GM18511 (cell line): ENCODE measurements around the gene UQCR11.
"Not testable (repeated sequence)": the region's sequence is repeated elsewhere in the genome, so short reads cannot be mapped to it uniquely, and the experiment has no call there.

ENCODE experiments used
- ATAC-seq: cut with Tn5 transposase; IDR thresholded peaks from one replicate; pipeline ENCODE4 v1.9.1; 2021; ENCODE audit warnings: mild to moderate bottlenecking, moderate library complexity; ENCODE audit not compliant: unreplicated experiment

The UQCR11 gene

GRCh38 chr19:1605236-1606137 is at the start of gene UQCR11:
UQCR11 (minus strand) TSS chr19:1605462; CDS start chr19:1605409, 53 bp downstream.
- peak; percentile 81 for ATAC-seq

- ATAC-seq, result no peak
Measured at GRCh38 chr19:1654178-1654792, 49.0 kb upstream of the UQCR11 start.

GRCh38 chr19:1653300-1653628 is 48.0 kb upstream of the UQCR11 start:
- no peak for ATAC-seq

- ATAC-seq, result peak; percentile 72
Measured at GRCh38 chr19:1652471-1653299, 47.4 kb upstream of the UQCR11 start, which contains the start of gene TCF3. TCF3 (minus strand) TSS chr19:1652615; CDS start chr19:1650248, 2,367 bp downstream.

- no peak for ATAC-seq
Measured at GRCh38 chr19:1651568-1652291, 46.5 kb upstream of the UQCR11 start.

- no peak for ATAC-seq
Measured at GRCh38 chr19:1650650-1651567, 45.6 kb upstream of the UQCR11 start.

GRCh38 chr19:1649706-1650649 is 44.7 kb upstream of the UQCR11 start:
- ATAC-seq, result no peak

GRCh38 chr19:1648920-1649541 is 43.8 kb upstream of the UQCR11 start:
- peak; percentile 15 for ATAC-seq

- ATAC-seq, result peak; percentile 39
Measured at GRCh38 chr19:1648459-1648849, 43.2 kb upstream of the UQCR11 start.

GRCh38 chr19:1647501-1648458 is 42.5 kb upstream of the UQCR11 start:
- no peak for ATAC-seq

GRCh38 chr19:1646659-1647453 is 41.6 kb upstream of the UQCR11 start:
- no peak for ATAC-seq

GRCh38 chr19:1646149-1646548 is 40.9 kb upstream of the UQCR11 start:
- no peak for ATAC-seq

- no peak for ATAC-seq
Measured at GRCh38 chr19:1645299-1645698, 40.0 kb upstream of the UQCR11 start.

GRCh38 chr19:1644070-1644469 is 38.8 kb upstream of the UQCR11 start:
- no peak for ATAC-seq

- ATAC-seq, result not testable (repeated sequence)
Measured at GRCh38 chr19:1640893-1641448, 35.7 kb upstream of the UQCR11 start.
